Subcutaneous abdominal adipose tissue (tissue), 5 donors: Measurements from ENCODE around the gene GSK3A.

Experiments used
- H3K27ac ChIP-seq: one replicate; pipeline ENCODE4 v1.7.0; 2013; ENCODE audit warnings: low read depth, mild to moderate bottlenecking, inconsistent platforms, low read length, moderate library complexity
- H3K27me3 ChIP-seq, 5 donors: one replicate each; pipeline ENCODE4 v1.7.0; 2013; ENCODE audit warnings: low read length in 5 of 5, inconsistent platforms in 1 of 5; ENCODE audit not compliant: control insufficient read depth in 5 of 5, insufficient read depth in 4 of 5
- H3K36me3 ChIP-seq, 5 donors: one replicate each; pipeline ENCODE4 v1.7.0; 2013; ENCODE audit warnings: low read length in 5 of 5; ENCODE audit not compliant: control insufficient read depth in 5 of 5, insufficient read depth in 5 of 5
- H3K4me1 ChIP-seq, 5 donors: one replicate each; pipeline ENCODE4 v1.7.0; 2013; ENCODE audit warnings: low read length in 5 of 5, mild to moderate bottlenecking in 3 of 5, moderate library complexity in 1 of 5; ENCODE audit not compliant: control insufficient read depth in 5 of 5, insufficient read depth in 5 of 5
- H3K4me3 ChIP-seq, 5 donors: one replicate each; pipeline ENCODE4 v1.7.0; 2013; ENCODE audit warnings: low read length in 5 of 5, low read depth in 1 of 5
- H3K9ac ChIP-seq, 5 donors: one replicate each; pipeline ENCODE4 v1.7.0; 2013; ENCODE audit warnings: low read length in 5 of 5, mild to moderate bottlenecking in 4 of 5, moderate library complexity in 3 of 5
- H3K9me3 ChIP-seq, 5 donors: one replicate each; pipeline ENCODE4 v1.7.0; 2013; ENCODE audit warnings: low read length in 5 of 5; ENCODE audit not compliant: control insufficient read depth in 5 of 5
- donor health status: healthy.
- donor health status: healthy.
- donor health status: healthy.
- donor health status: healthy.
- donor health status: healthy.

GSK3A gene

GRCh38 chr19:42193706-42194105, 48.7 kb downstream of the GSK3A start:
- Histone ChIP-seq H3K27ac (no peak overlapping the region), H3K4me3 (no peak overlapping the region), H3K4me1 (peaks cover 0 to 10% (median under 1%) of the 10 kb centered on the region in 5 donors), H3K27me3 (peaks cover 0 to 3% (median 0%) of the 10 kb centered on the region in 5 donors), H3K9ac (no peak overlapping the region), H3K36me3 (peaks cover 0 to 10% (median 5%) of the 10 kb centered on the region in 5 donors), H3K9me3 (peaks cover 2 to 7% (median 5%) of the 10 kb centered on the region in 5 donors)

- Histone ChIP-seq H3K27ac (no peak overlapping the region), H3K36me3 (peaks cover 0 to 7% (median 2%) of the 10 kb centered on the region in 5 donors), H3K9me3 (peaks cover 2 to 7% (median 5%) of the 10 kb centered on the region in 5 donors), H3K9ac (no peak overlapping the region), H3K4me1 (peaks cover 0 to 8% (median 0%) of the 10 kb centered on the region in 5 donors), H3K27me3 (peaks cover 0 to 3% (median 0%) of the 10 kb centered on the region in 5 donors), H3K4me3 (no peak overlapping the region)
Measured at GRCh38 chr19:42193294-42193693, 49.1 kb downstream of the GSK3A start.

GRCh38 chr19:42191855-42192254, 50.5 kb downstream of the GSK3A start:
- H3K27me3 ChIP-seq, result peaks cover 0 to 3% (median 0%) of the 10 kb centered on the region in 5 donors
- H3K4me1 ChIP-seq, result peaks cover 0 to under 1% (median 0%) of the 10 kb centered on the region in 5 donors
- H3K27ac ChIP-seq, result no peak overlapping the region
- H3K9me3 ChIP-seq, result peaks cover 2 to 7% (median 5%) of the 10 kb centered on the region in 5 donors
- H3K4me3 ChIP-seq, result no peak overlapping the region
- no peaks in the 10 kb centered on the region for H3K36me3 ChIP-seq
- no peak overlapping the region for H3K9ac ChIP-seq

GRCh38 chr19:42191330-42191729, 51.1 kb downstream of the GSK3A start:
- no peak overlapping the region for H3K9ac ChIP-seq
- no peaks in the 10 kb centered on the region for H3K4me1 ChIP-seq
- no peak overlapping the region for H3K4me3 ChIP-seq
- peaks cover 2 to 7% (median 5%) of the 10 kb centered on the region in 5 donors for H3K9me3 ChIP-seq
- H3K36me3 ChIP-seq, result no peaks in the 10 kb centered on the region
- no peak overlapping the region for H3K27ac ChIP-seq
- peaks cover 0 to 3% (median 0%) of the 10 kb centered on the region in 5 donors for H3K27me3 ChIP-seq

- Histone ChIP-seq H3K9me3 (peaks cover 2 to 7% (median 5%) of the 10 kb centered on the region in 5 donors), H3K27me3 (peaks cover 0 to 3% (median 0%) of the 10 kb centered on the region in 5 donors), H3K9ac (no peak overlapping the region), H3K36me3 (no peaks in the 10 kb centered on the region), H3K4me3 (no peak overlapping the region), H3K27ac (no peak overlapping the region), H3K4me1 (peaks cover 0 to 6% (median 1%) of the 10 kb centered on the region in 5 donors)
Measured at GRCh38 chr19:42189133-42189532, 53.3 kb downstream of the GSK3A start.

- H3K4me1 ChIP-seq, result peaks cover 0 to 6% (median 2%) of the 10 kb centered on the region in 5 donors
- no peak overlapping the region for H3K4me3 ChIP-seq
- no peaks in the 10 kb centered on the region for H3K36me3 ChIP-seq
- no peak overlapping the region for H3K27ac ChIP-seq
- no peak overlapping the region for H3K9ac ChIP-seq
- peaks cover 0 to 3% (median 0%) of the 10 kb centered on the region in 5 donors for H3K27me3 ChIP-seq
- H3K9me3 ChIP-seq, result peaks cover 2 to 5% (median 5%) of the 10 kb centered on the region in 5 donors
Measured at GRCh38 chr19:42188665-42189064, 53.7 kb downstream of the GSK3A start.

- Histone ChIP-seq H3K9ac (no peak overlapping the region), H3K4me3 (no peak overlapping the region), H3K9me3 (no peaks in the 10 kb centered on the region), H3K4me1 (peaks cover 0 to 6% (median 2%) of the 10 kb centered on the region in 5 donors), H3K27me3 (peaks cover 8 to 19% (median 13%) of the 10 kb centered on the region in 5 donors), H3K27ac (no peak overlapping the region), H3K36me3 (no peaks in the 10 kb centered on the region)
Measured at GRCh38 chr19:42185277-42185676, 57.1 kb downstream of the GSK3A start.

- Histone ChIP-seq H3K9ac (no peak overlapping the region), H3K27me3 (peaks cover 16 to 27% (median 20%) of the 10 kb centered on the region in 5 donors), H3K4me3 (no peak overlapping the region), H3K4me1 (peaks cover 0 to 6% (median 2%) of the 10 kb centered on the region in 5 donors), H3K36me3 (no peaks in the 10 kb centered on the region), H3K9me3 (no peaks in the 10 kb centered on the region), H3K27ac (no peak overlapping the region)
Measured at GRCh38 chr19:42184401-42184861, 58.0 kb downstream of the GSK3A start.
